ENCODE data around the gene C12orf56.
"Not testable (repeated sequence)": the region's sequence is repeated elsewhere in the genome, so short reads cannot be mapped to it uniquely, and the experiment has no call there.

The C12orf56 gene

GRCh38 chr12:64383675-64384074, 6.9 kb downstream of the C12orf56 start:
- H3K18ac ChIP-seq (ENCODE audit: low read depth in 1 of 2, low read length in 2 of 2) = no peak overlapping the region
- H3K9ac ChIP-seq (ENCODE audit: low read length) = peak overlapping the region; percentile 0
- DNase-seq = no peak
- no peak overlapping the region for H2BK120ac ChIP-seq (ENCODE audit: low read depth, low read length)
- no peak overlapping the region for H3K14ac ChIP-seq (ENCODE audit: low read length in 2 of 2)
- H3K9me3 ChIP-seq (ENCODE audit: control insufficient read depth, low read length) = peaks cover 8% of the 10 kb centered on the region
- no peak overlapping the region for H3K23ac ChIP-seq (ENCODE audit: low read length in 2 of 2)
- no peak overlapping the region for H2AFZ ChIP-seq (ENCODE audit: low read depth, low read length)
- no peak overlapping the region for H2BK5ac ChIP-seq (ENCODE audit: low read depth, low read length, poor library complexity, severe bottlenecking)
- no peak overlapping the region for H3K4me3 ChIP-seq (ENCODE audit: insufficient read depth in 1 of 2, low read depth in 1 of 2, low read length in 2 of 2)
- no CpG with 5 or more reads among the region's 1 CpG for WGBS
- no peak overlapping the region for H3K4ac ChIP-seq (ENCODE audit: low read depth in 1 of 2, low read length in 2 of 2)
- H3K4me1 ChIP-seq (ENCODE audit: control insufficient read depth, insufficient read depth, low read depth, low read length) = no peaks in the 10 kb centered on the region
- H3K36me3 ChIP-seq (ENCODE audit: control insufficient read depth in 1 of 2, insufficient read depth in 2 of 2, low read depth in 1 of 2, low read length in 2 of 2) = peaks cover 0 to 3% of the 10 kb centered on the region in 2 experiments
- H2BK12ac ChIP-seq (ENCODE audit: low read length in 2 of 2) = no peak overlapping the region
- no peak overlapping the region for H4K91ac ChIP-seq (ENCODE audit: low read length)
- H4K8ac ChIP-seq (ENCODE audit: low read length) = no peak overlapping the region
- no peaks in the 10 kb centered on the region for H3K79me1 ChIP-seq (replicated peaks; ENCODE audit: low read length, poor library complexity, severe bottlenecking)
- H2AK5ac ChIP-seq (ENCODE audit: low read length, severe bottlenecking) = no peak overlapping the region
- H3K4me2 ChIP-seq (ENCODE audit: low read length, poor library complexity, severe bottlenecking) = no peak overlapping the region
- H3K27ac ChIP-seq (ENCODE audit: low read length, poor library complexity, severe bottlenecking) = no peak overlapping the region
- no peak overlapping the region for H2BK15ac ChIP-seq (ENCODE audit: low read depth, poor library complexity, severe bottlenecking)
- no peaks in the 10 kb centered on the region for H3K27me3 ChIP-seq (ENCODE audit: control insufficient read depth in 1 of 2, insufficient read depth in 1 of 2, low read length in 2 of 2)

DNA sequence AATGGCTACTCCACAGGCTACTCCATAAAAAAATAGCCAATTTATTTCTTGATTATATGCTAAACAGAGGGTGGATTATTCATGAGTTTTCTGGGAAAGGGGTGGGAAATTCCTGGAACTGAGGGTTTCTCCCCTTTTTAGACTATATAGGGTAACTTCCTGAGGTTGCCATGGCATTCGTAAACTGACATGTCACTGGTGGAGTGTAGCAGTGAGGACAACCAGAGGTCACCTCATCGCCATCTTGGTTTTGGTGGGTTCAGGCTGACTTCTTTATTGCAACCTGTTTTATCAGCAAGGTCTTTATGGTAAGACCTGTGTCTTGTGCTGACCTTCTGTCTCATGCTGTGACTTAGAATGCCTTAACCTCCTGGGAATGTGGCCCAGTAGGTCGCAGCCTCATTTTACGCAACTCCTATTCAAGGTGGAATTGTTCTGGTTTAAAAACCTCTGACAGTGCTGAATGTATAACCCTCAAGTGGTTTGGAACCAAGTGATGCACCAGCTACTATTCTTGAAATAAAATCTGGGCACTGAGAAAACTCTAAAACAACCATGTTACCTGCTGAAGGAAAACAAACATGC, 27.7 kb downstream of the C12orf56 start:
- no peak for DNase-seq

GRCh38 chr12:64361173-64361572, 29.4 kb downstream of the C12orf56 start:
- not testable (repeated sequence) for H3K4me3 ChIP-seq (ENCODE audit: insufficient read depth in 1 of 2, low read depth in 1 of 2, low read length in 2 of 2); H3K79me1 ChIP-seq (replicated peaks; ENCODE audit: low read length, poor library complexity, severe bottlenecking); DNase-seq; H3K4ac ChIP-seq (ENCODE audit: low read depth in 1 of 2, low read length in 2 of 2); H4K91ac ChIP-seq (ENCODE audit: low read length); H3K36me3 ChIP-seq (ENCODE audit: control insufficient read depth in 1 of 2, insufficient read depth in 2 of 2, low read depth in 1 of 2, low read length in 2 of 2); H2BK15ac ChIP-seq (ENCODE audit: low read depth, poor library complexity, severe bottlenecking); H2BK12ac ChIP-seq (ENCODE audit: low read length in 2 of 2); H3K4me2 ChIP-seq (ENCODE audit: low read length, poor library complexity, severe bottlenecking); H3K27me3 ChIP-seq (ENCODE audit: control insufficient read depth in 1 of 2, insufficient read depth in 1 of 2, low read length in 2 of 2); H3K14ac ChIP-seq (ENCODE audit: low read length in 2 of 2); H2AFZ ChIP-seq (ENCODE audit: low read depth, low read length); H2AK5ac ChIP-seq (ENCODE audit: low read length, severe bottlenecking); H4K8ac ChIP-seq (ENCODE audit: low read length); H3K9ac ChIP-seq (ENCODE audit: low read length); H3K27ac ChIP-seq (ENCODE audit: low read length, poor library complexity, severe bottlenecking); H3K18ac ChIP-seq (ENCODE audit: low read depth in 1 of 2, low read length in 2 of 2); H2BK5ac ChIP-seq (ENCODE audit: low read depth, low read length, poor library complexity, severe bottlenecking); H3K23ac ChIP-seq (ENCODE audit: low read length in 2 of 2); H3K4me1 ChIP-seq (ENCODE audit: control insufficient read depth, insufficient read depth, low read depth, low read length); H3K9me3 ChIP-seq (ENCODE audit: control insufficient read depth, low read length); H2BK120ac ChIP-seq (ENCODE audit: low read depth, low read length)
- WGBS = 90% methylated on average over 3 of the region's 3 CpGs

More for the DNA sequence above, 27.7 kb downstream of the C12orf56 start:
- Histone ChIP-seq H3K9me3 (ENCODE audit: control insufficient read depth, low read length) (no peaks in the 10 kb centered on the region), H3K23ac (ENCODE audit: low read length in 2 of 2) (no peak overlapping the region), H2AK5ac (ENCODE audit: low read length, severe bottlenecking) (no peak overlapping the region), H4K8ac (ENCODE audit: low read length) (no peak overlapping the region), H3K79me1 (replicated peaks; ENCODE audit: low read length, poor library complexity, severe bottlenecking) (no peaks in the 10 kb centered on the region), H3K27ac (ENCODE audit: low read length, poor library complexity, severe bottlenecking) (no peak overlapping the region), H3K36me3 (ENCODE audit: control insufficient read depth in 1 of 2, insufficient read depth in 2 of 2, low read depth in 1 of 2, low read length in 2 of 2) (peaks cover 0 to 5% of the 10 kb centered on the region in 2 experiments), H3K4me2 (ENCODE audit: low read length, poor library complexity, severe bottlenecking) (no peak overlapping the region), H3K14ac (ENCODE audit: low read length in 2 of 2) (no peak overlapping the region), H3K4me1 (ENCODE audit: control insufficient read depth, insufficient read depth, low read depth, low read length) (no peaks in the 10 kb centered on the region), H3K18ac (ENCODE audit: low read depth in 1 of 2, low read length in 2 of 2) (no peak overlapping the region), H2BK5ac (ENCODE audit: low read depth, low read length, poor library complexity, severe bottlenecking) (no peak overlapping the region), H2BK120ac (ENCODE audit: low read depth, low read length) (no peak overlapping the region), H3K4ac (ENCODE audit: low read depth in 1 of 2, low read length in 2 of 2) (no peak overlapping the region), H4K91ac (ENCODE audit: low read length) (no peak overlapping the region), H2BK12ac (ENCODE audit: low read length in 2 of 2) (no peak overlapping the region), H3K4me3 (ENCODE audit: insufficient read depth in 1 of 2, low read depth in 1 of 2, low read length in 2 of 2) (no peak overlapping the region), H2AFZ (ENCODE audit: low read depth, low read length) (no peak overlapping the region), H2BK15ac (ENCODE audit: low read depth, poor library complexity, severe bottlenecking) (no peak overlapping the region), H3K27me3 (ENCODE audit: control insufficient read depth in 1 of 2, insufficient read depth in 1 of 2, low read length in 2 of 2) (no peaks in the 10 kb centered on the region), H3K9ac (ENCODE audit: low read length) (no peak overlapping the region)
- WGBS = 83% methylated on average over 4 of the region's 4 CpGs

GRCh38 chr12:64356209-64356608, 34.3 kb downstream of the C12orf56 start:
- H3K4ac ChIP-seq (ENCODE audit: low read depth in 1 of 2, low read length in 2 of 2); H2AFZ ChIP-seq (ENCODE audit: low read depth, low read length); H3K9ac ChIP-seq (ENCODE audit: low read length); H4K91ac ChIP-seq (ENCODE audit: low read length); DNase-seq; H2AK5ac ChIP-seq (ENCODE audit: low read length, severe bottlenecking); H3K79me1 ChIP-seq (replicated peaks; ENCODE audit: low read length, poor library complexity, severe bottlenecking); H4K8ac ChIP-seq (ENCODE audit: low read length); H3K27ac ChIP-seq (ENCODE audit: low read length, poor library complexity, severe bottlenecking); H2BK15ac ChIP-seq (ENCODE audit: low read depth, poor library complexity, severe bottlenecking); H2BK120ac ChIP-seq (ENCODE audit: low read depth, low read length); H3K18ac ChIP-seq (ENCODE audit: low read depth in 1 of 2, low read length in 2 of 2); H2BK5ac ChIP-seq (ENCODE audit: low read depth, low read length, poor library complexity, severe bottlenecking); H3K4me1 ChIP-seq (ENCODE audit: control insufficient read depth, insufficient read depth, low read depth, low read length); H3K27me3 ChIP-seq (ENCODE audit: control insufficient read depth in 1 of 2, insufficient read depth in 1 of 2, low read length in 2 of 2); H3K14ac ChIP-seq (ENCODE audit: low read length in 2 of 2); H3K23ac ChIP-seq (ENCODE audit: low read length in 2 of 2); H3K4me3 ChIP-seq (ENCODE audit: insufficient read depth in 1 of 2, low read depth in 1 of 2, low read length in 2 of 2); H3K4me2 ChIP-seq (ENCODE audit: low read length, poor library complexity, severe bottlenecking); H2BK12ac ChIP-seq (ENCODE audit: low read length in 2 of 2): not testable (repeated sequence)
- WGBS = 68% methylated on average over 2 of the region's 2 CpGs
- H3K9me3 ChIP-seq (ENCODE audit: control insufficient read depth, low read length) = peaks cover 15% of the 10 kb centered on the region
- H3K36me3 ChIP-seq (ENCODE audit: control insufficient read depth in 1 of 2, insufficient read depth in 2 of 2, low read depth in 1 of 2, low read length in 2 of 2) = peaks cover 0 to 22% of the 10 kb centered on the region in 2 experiments

Data from mesenchymal stem cell (in vitro differentiated cells and primary cell).